ENCODE results near the gene SLC35E3.

Gene SLC35E3

GRCh38 chr12:68789144-68789878 lies 43.3 kb downstream of the SLC35E3 start:
- H3K79me2 ChIP-seq (ENCODE audit: insufficient read depth, low read length), result no peaks in the 10 kb centered on the region
- no peak overlapping the region for H3K4me3 ChIP-seq (ENCODE audit: insufficient read depth, low read length, poor library complexity, severe bottlenecking)
- no peaks in the 10 kb centered on the region for H3K27me3 ChIP-seq (ENCODE audit: low read length)
- H4K20me1 ChIP-seq (ENCODE audit: low read depth, low read length), result no peaks in the 10 kb centered on the region
- H3K9me2 ChIP-seq (replicated peaks; ENCODE audit: insufficient read depth, low read length), result no peaks in the 10 kb centered on the region
- H2AFZ ChIP-seq (ENCODE audit: low read depth, low read length, severe bottlenecking), result no peak overlapping the region
- H3K9me3 ChIP-seq (ENCODE audit: insufficient read depth, low read length), result no peaks in the 10 kb centered on the region
- H3F3A ChIP-seq (ENCODE audit: insufficient read depth), result peaks cover 8% of the 10 kb centered on the region; the same call in 1 of the 2 replicates
- no peak overlapping the region for H3K9ac ChIP-seq (ENCODE audit: low read length)
- H3K4me2 ChIP-seq (ENCODE audit: low read depth, low read length, poor library complexity, severe bottlenecking), result no peak overlapping the region
- H3K27ac ChIP-seq (ENCODE audit: low read depth, low read length), result no peak overlapping the region
- TF ChIP-seq EZH2phosphoT487 (conservative IDR thresholded peaks at IDR 0.05; ENCODE audit: low read length), result no peak
- no peak for TF ChIP-seq CTCF (IDR thresholded peaks at IDR 0.05; ENCODE audit: insufficient read depth, low read length, poor library complexity, severe bottlenecking)
- no peaks in the 10 kb centered on the region for H3K36me3 ChIP-seq (ENCODE audit: low read length)

- H3K27ac ChIP-seq (ENCODE audit: low read depth, low read length), result no peak overlapping the region
- no peaks in the 10 kb centered on the region for H3K9me3 ChIP-seq (ENCODE audit: insufficient read depth, low read length)
- H3K79me2 ChIP-seq (ENCODE audit: insufficient read depth, low read length), result no peaks in the 10 kb centered on the region
- no peaks in the 10 kb centered on the region for H4K20me1 ChIP-seq (ENCODE audit: low read depth, low read length)
- H2AFZ ChIP-seq (ENCODE audit: low read depth, low read length, severe bottlenecking), result no peak overlapping the region
- H3K27me3 ChIP-seq (ENCODE audit: low read length), result no peaks in the 10 kb centered on the region
- H3K9ac ChIP-seq (ENCODE audit: low read length), result no peak overlapping the region
- no peak for TF ChIP-seq EZH2phosphoT487 (conservative IDR thresholded peaks at IDR 0.05; ENCODE audit: low read length)
- TF ChIP-seq CTCF (IDR thresholded peaks at IDR 0.05; ENCODE audit: insufficient read depth, low read length, poor library complexity, severe bottlenecking), result no peak
- peaks cover 8% of the 10 kb centered on the region; the same call in 1 of the 2 replicates for H3F3A ChIP-seq (ENCODE audit: insufficient read depth)
- no peaks in the 10 kb centered on the region for H3K36me3 ChIP-seq (ENCODE audit: low read length)
- no peaks in the 10 kb centered on the region for H3K9me2 ChIP-seq (replicated peaks; ENCODE audit: insufficient read depth, low read length)
- H3K4me2 ChIP-seq (ENCODE audit: low read depth, low read length, poor library complexity, severe bottlenecking), result no peak overlapping the region
- no peak overlapping the region for H3K4me3 ChIP-seq (ENCODE audit: insufficient read depth, low read length, poor library complexity, severe bottlenecking)
Observed at GRCh38 chr12:68790081-68790951, 44.3 kb downstream of the SLC35E3 start.

- Histone ChIP-seq H3K27ac (ENCODE audit: low read depth, low read length) (no peak overlapping the region), H3K9ac (ENCODE audit: low read length) (no peak overlapping the region), H3F3A (ENCODE audit: insufficient read depth) (peaks cover 8% of the 10 kb centered on the region; the same call in 1 of the 2 replicates), H3K36me3 (ENCODE audit: low read length) (no peaks in the 10 kb centered on the region), H3K79me2 (ENCODE audit: insufficient read depth, low read length) (no peaks in the 10 kb centered on the region), H3K27me3 (ENCODE audit: low read length) (no peaks in the 10 kb centered on the region), H2AFZ (ENCODE audit: low read depth, low read length, severe bottlenecking) (no peak overlapping the region), H4K20me1 (ENCODE audit: low read depth, low read length) (no peaks in the 10 kb centered on the region), H3K4me3 (ENCODE audit: insufficient read depth, low read length, poor library complexity, severe bottlenecking) (no peak overlapping the region), H3K4me2 (ENCODE audit: low read depth, low read length, poor library complexity, severe bottlenecking) (no peak overlapping the region), H3K9me2 (replicated peaks; ENCODE audit: insufficient read depth, low read length) (no peaks in the 10 kb centered on the region), H3K9me3 (ENCODE audit: insufficient read depth, low read length) (no peaks in the 10 kb centered on the region)
- TF ChIP-seq EZH2phosphoT487 (conservative IDR thresholded peaks at IDR 0.05; ENCODE audit: low read length) (no peak), CTCF (IDR thresholded peaks at IDR 0.05; ENCODE audit: insufficient read depth, low read length, poor library complexity, severe bottlenecking) (no peak)
Observed at GRCh38 chr12:68790952-68791234, 44.9 kb downstream of the SLC35E3 start.
